ENCODE results near the gene MST1. TPM values are rescaled to one million over a fixed set of nuclear protein-coding genes. Genes with fewer than 3 reads are reported as not detected.

Gene MST1
- total and polyA plus RNA-seq, 2 donors, result 7.0 to 90.3 TPM

- no peak overlapping the region for H3K27ac ChIP-seq (ENCODE audit: low read depth in 1 of 2, low read length in 1 of 2)
- no peak overlapping the region for H3K4me3 ChIP-seq (ENCODE audit: low read length in 2 of 2)
- DNase-seq (ENCODE audit: low read depth in 6 of 9, low spot score in 9 of 9), result no peak
- over 99% methylated on average over 2 of the region's 2 CpGs for WGBS
- no peaks in the 10 kb centered on the region for H3K36me3 ChIP-seq (ENCODE audit: control insufficient read depth in 2 of 2, insufficient read depth in 2 of 2, low read length in 1 of 2)
- H3K4me1 ChIP-seq (ENCODE audit: control insufficient read depth in 2 of 2, insufficient read depth in 2 of 2, low read length in 2 of 2), result no peaks in the 10 kb centered on the region
- H3K9me3 ChIP-seq (ENCODE audit: control insufficient read depth in 2 of 2, insufficient read depth in 1 of 2, low read length in 1 of 2), result peaks cover 0 to 6% of the 10 kb centered on the region in 2 donors
- peaks cover 0 to 6% of the 10 kb centered on the region in 2 donors for H3K27me3 ChIP-seq (ENCODE audit: control insufficient read depth in 2 of 2, insufficient read depth in 1 of 2, low read length in 1 of 2)
Observed at GRCh38 chr3:49658711-49659110, 30.6 kb downstream of the MST1 start.

GRCh38 chr3:49657208-49657915 is 31.9 kb downstream of the MST1 start:
- Histone ChIP-seq H3K27ac (ENCODE audit: low read depth in 1 of 2, low read length in 1 of 2) (no peak overlapping the region), H3K4me3 (ENCODE audit: low read length in 2 of 2) (no peak overlapping the region), H3K36me3 (ENCODE audit: control insufficient read depth in 2 of 2, insufficient read depth in 2 of 2, low read length in 1 of 2) (no peaks in the 10 kb centered on the region), H3K4me1 (ENCODE audit: control insufficient read depth in 2 of 2, insufficient read depth in 2 of 2, low read length in 2 of 2) (no peaks in the 10 kb centered on the region), H3K9me3 (ENCODE audit: control insufficient read depth in 2 of 2, insufficient read depth in 1 of 2, low read length in 1 of 2) (peaks cover 0 to 6% of the 10 kb centered on the region in 2 donors), H3K27me3 (ENCODE audit: control insufficient read depth in 2 of 2, insufficient read depth in 1 of 2, low read length in 1 of 2) (peaks cover 0 to 6% of the 10 kb centered on the region in 2 donors)
- whole genome bisulfite sequencing, result 98% methylated on average over 36 of the region's 36 CpGs
- DNase-seq (ENCODE audit: low read depth in 6 of 9, low spot score in 9 of 9), result no peak

GRCh38 chr3:49656541-49657112 is 32.6 kb downstream of the MST1 start:
- 42% methylated on average over 18 of the region's 18 CpGs for WGBS
- DNase-seq (ENCODE audit: low read depth in 6 of 9, low spot score in 9 of 9), result no peak

GRCh38 chr3:49655731-49656285 is 33.5 kb downstream of the MST1 start:
- no peaks in the 10 kb centered on the region for H3K36me3 ChIP-seq (ENCODE audit: control insufficient read depth in 2 of 2, insufficient read depth in 2 of 2, low read length in 1 of 2)
- no peaks in the 10 kb centered on the region for H3K4me1 ChIP-seq (ENCODE audit: control insufficient read depth in 2 of 2, insufficient read depth in 2 of 2, low read length in 2 of 2)
- DNase-seq (ENCODE audit: low read depth in 6 of 9, low spot score in 9 of 9), result no peak
- H3K9me3 ChIP-seq (ENCODE audit: control insufficient read depth in 2 of 2, insufficient read depth in 1 of 2, low read length in 1 of 2), result peaks cover 0 to 6% of the 10 kb centered on the region in 2 donors
- no peak overlapping the region for H3K27ac ChIP-seq (ENCODE audit: low read depth in 1 of 2, low read length in 1 of 2)
- 96% methylated on average over 19 of the region's 19 CpGs for WGBS
- H3K4me3 ChIP-seq (ENCODE audit: low read length in 2 of 2), result no peak overlapping the region
- H3K27me3 ChIP-seq (ENCODE audit: control insufficient read depth in 2 of 2, insufficient read depth in 1 of 2, low read length in 1 of 2), result peaks cover 0 to 6% of the 10 kb centered on the region in 2 donors

More at GRCh38 chr3:49656541-49657112, 32.6 kb downstream of the MST1 start:
- no peak overlapping the region for H3K4me3 ChIP-seq (ENCODE audit: low read length in 2 of 2)
- H3K27ac ChIP-seq (ENCODE audit: low read depth in 1 of 2, low read length in 1 of 2), result no peak overlapping the region
- no peaks in the 10 kb centered on the region for H3K4me1 ChIP-seq (ENCODE audit: control insufficient read depth in 2 of 2, insufficient read depth in 2 of 2, low read length in 2 of 2)
- no peaks in the 10 kb centered on the region for H3K36me3 ChIP-seq (ENCODE audit: control insufficient read depth in 2 of 2, insufficient read depth in 2 of 2, low read length in 1 of 2)
- H3K27me3 ChIP-seq (ENCODE audit: control insufficient read depth in 2 of 2, insufficient read depth in 1 of 2, low read length in 1 of 2), result peaks cover 0 to 6% of the 10 kb centered on the region in 2 donors
- peaks cover 0 to 6% of the 10 kb centered on the region in 2 donors for H3K9me3 ChIP-seq (ENCODE audit: control insufficient read depth in 2 of 2, insufficient read depth in 1 of 2, low read length in 1 of 2)

- Histone ChIP-seq H3K9me3 (ENCODE audit: control insufficient read depth in 2 of 2, insufficient read depth in 1 of 2, low read length in 1 of 2) (peaks cover 0 to 6% of the 10 kb centered on the region in 2 donors), H3K4me1 (ENCODE audit: control insufficient read depth in 2 of 2, insufficient read depth in 2 of 2, low read length in 2 of 2) (no peaks in the 10 kb centered on the region), H3K36me3 (ENCODE audit: control insufficient read depth in 2 of 2, insufficient read depth in 2 of 2, low read length in 1 of 2) (no peaks in the 10 kb centered on the region), H3K4me3 (ENCODE audit: low read length in 2 of 2) (no peak overlapping the region), H3K27ac (ENCODE audit: low read depth in 1 of 2, low read length in 1 of 2) (no peak overlapping the region), H3K27me3 (ENCODE audit: control insufficient read depth in 2 of 2, insufficient read depth in 1 of 2, low read length in 1 of 2) (peaks cover 0 to 6% of the 10 kb centered on the region in 2 donors)
- 24% methylated on average over 10 of the region's 10 CpGs for WGBS
- DNase-seq (ENCODE audit: low read depth in 6 of 9, low spot score in 9 of 9), result no peak
Observed at GRCh38 chr3:49654955-49655556, 34.2 kb downstream of the MST1 start.

GRCh38 chr3:49654176-49654825 is 35.0 kb downstream of the MST1 start:
- H3K4me1 ChIP-seq (ENCODE audit: control insufficient read depth in 2 of 2, insufficient read depth in 2 of 2, low read length in 2 of 2), result no peaks in the 10 kb centered on the region
- no peaks in the 10 kb centered on the region for H3K36me3 ChIP-seq (ENCODE audit: control insufficient read depth in 2 of 2, insufficient read depth in 2 of 2, low read length in 1 of 2)
- WGBS, result 97% methylated on average over 17 of the region's 17 CpGs
- peaks cover 0 to 6% of the 10 kb centered on the region in 2 donors for H3K9me3 ChIP-seq (ENCODE audit: control insufficient read depth in 2 of 2, insufficient read depth in 1 of 2, low read length in 1 of 2)
- H3K27me3 ChIP-seq (ENCODE audit: control insufficient read depth in 2 of 2, insufficient read depth in 1 of 2, low read length in 1 of 2), result peaks cover 0 to 6% of the 10 kb centered on the region in 2 donors
- no peak overlapping the region for H3K27ac ChIP-seq (ENCODE audit: low read depth in 1 of 2, low read length in 1 of 2)
- no peak overlapping the region for H3K4me3 ChIP-seq (ENCODE audit: low read length in 2 of 2)
- DNase-seq (ENCODE audit: low read depth in 6 of 9, low spot score in 9 of 9), result no peak

GRCh38 chr3:49653621-49654020 is 35.7 kb downstream of the MST1 start:
- 96% methylated on average over 8 of the region's 8 CpGs for WGBS
- DNase-seq (ENCODE audit: low read depth in 6 of 9, low spot score in 9 of 9), result no peak
- H3K9me3 ChIP-seq (ENCODE audit: control insufficient read depth in 2 of 2, insufficient read depth in 1 of 2, low read length in 1 of 2), result peaks cover 0 to 6% of the 10 kb centered on the region in 2 donors
- no peak overlapping the region for H3K4me3 ChIP-seq (ENCODE audit: low read length in 2 of 2)
- H3K36me3 ChIP-seq (ENCODE audit: control insufficient read depth in 2 of 2, insufficient read depth in 2 of 2, low read length in 1 of 2), result no peaks in the 10 kb centered on the region
- no peaks in the 10 kb centered on the region for H3K4me1 ChIP-seq (ENCODE audit: control insufficient read depth in 2 of 2, insufficient read depth in 2 of 2, low read length in 2 of 2)
- H3K27ac ChIP-seq (ENCODE audit: low read depth in 1 of 2, low read length in 1 of 2), result no peak overlapping the region
- H3K27me3 ChIP-seq (ENCODE audit: control insufficient read depth in 2 of 2, insufficient read depth in 1 of 2, low read length in 1 of 2), result peaks cover 0 to 6% of the 10 kb centered on the region in 2 donors

GRCh38 chr3:49652903-49653415 is 36.3 kb downstream of the MST1 start:
- no peak overlapping the region for H3K4me3 ChIP-seq (ENCODE audit: low read length in 2 of 2)
- WGBS, result 94% methylated on average over 21 of the region's 21 CpGs
- H3K27me3 ChIP-seq (ENCODE audit: control insufficient read depth in 2 of 2, insufficient read depth in 1 of 2, low read length in 1 of 2), result peaks cover 0 to 6% of the 10 kb centered on the region in 2 donors
- no peaks in the 10 kb centered on the region for H3K4me1 ChIP-seq (ENCODE audit: control insufficient read depth in 2 of 2, insufficient read depth in 2 of 2, low read length in 2 of 2)
- H3K27ac ChIP-seq (ENCODE audit: low read depth in 1 of 2, low read length in 1 of 2), result no peak overlapping the region
- no peaks in the 10 kb centered on the region for H3K36me3 ChIP-seq (ENCODE audit: control insufficient read depth in 2 of 2, insufficient read depth in 2 of 2, low read length in 1 of 2)
- H3K9me3 ChIP-seq (ENCODE audit: control insufficient read depth in 2 of 2, insufficient read depth in 1 of 2, low read length in 1 of 2), result peaks cover 0 to 6% of the 10 kb centered on the region in 2 donors
- DNase-seq (ENCODE audit: low read depth in 6 of 9, low spot score in 9 of 9), result no peak
